Stimulated activated naive B cell treated with anti-CD40 and anti-IgM and Interleukin-4, amounts not matched to agents 10 μg/mL and 1 μg/mL and 100 μg/mL, for 72 hours (primary cell): ENCODE measurements around the gene EOLA1.
"Not testable (repeated sequence)": the region's sequence is repeated elsewhere in the genome, so short reads cannot be mapped to it uniquely, and the experiment has no call there.

ENCODE experiments used
- ATAC-seq, 2 donors: fragments of 150-1000 bp; cut with Tn5 transposase; replicated peaks; 2 replicates each; pipeline ENCODE4 v1.10.0; 2021; ENCODE audit warnings: moderate library complexity in 1 of 2
- DNase-seq: peaks from one replicate; pipeline ENCODE4 v3.0.0; 2021
- H3K27ac Mint-ChIP-seq: one replicate; pipeline ENCODE4 v1.8.0; 2022; ENCODE audit warnings: mild to moderate bottlenecking, mixed read lengths
- H3K27me3 Mint-ChIP-seq, 2 donors: one replicate each; pipeline ENCODE4 v1.8.0; 2022; ENCODE audit warnings: mixed read lengths in 2 of 2
- H3K36me3 Mint-ChIP-seq, 2 donors: one replicate each; pipeline ENCODE4 v1.8.0; 2022; ENCODE audit warnings: mixed read lengths in 2 of 2, mild to moderate bottlenecking in 1 of 2
- H3K4me1 Mint-ChIP-seq, 2 donors: one replicate each; pipeline ENCODE4 v1.8.0; 2022; ENCODE audit warnings: mixed read lengths in 2 of 2, mild to moderate bottlenecking in 1 of 2
- H3K4me3 Mint-ChIP-seq, 2 donors: one replicate each; pipeline ENCODE4 v1.8.0; 2022; ENCODE audit warnings: mild to moderate bottlenecking in 2 of 2, mixed read lengths in 2 of 2, moderate library complexity in 1 of 2
- H3K9me3 Mint-ChIP-seq, 2 donors: one replicate each; pipeline ENCODE4 v1.8.0; 2022; ENCODE audit warnings: mixed read lengths in 2 of 2, mild to moderate bottlenecking in 1 of 2

Gene EOLA1

DNA sequence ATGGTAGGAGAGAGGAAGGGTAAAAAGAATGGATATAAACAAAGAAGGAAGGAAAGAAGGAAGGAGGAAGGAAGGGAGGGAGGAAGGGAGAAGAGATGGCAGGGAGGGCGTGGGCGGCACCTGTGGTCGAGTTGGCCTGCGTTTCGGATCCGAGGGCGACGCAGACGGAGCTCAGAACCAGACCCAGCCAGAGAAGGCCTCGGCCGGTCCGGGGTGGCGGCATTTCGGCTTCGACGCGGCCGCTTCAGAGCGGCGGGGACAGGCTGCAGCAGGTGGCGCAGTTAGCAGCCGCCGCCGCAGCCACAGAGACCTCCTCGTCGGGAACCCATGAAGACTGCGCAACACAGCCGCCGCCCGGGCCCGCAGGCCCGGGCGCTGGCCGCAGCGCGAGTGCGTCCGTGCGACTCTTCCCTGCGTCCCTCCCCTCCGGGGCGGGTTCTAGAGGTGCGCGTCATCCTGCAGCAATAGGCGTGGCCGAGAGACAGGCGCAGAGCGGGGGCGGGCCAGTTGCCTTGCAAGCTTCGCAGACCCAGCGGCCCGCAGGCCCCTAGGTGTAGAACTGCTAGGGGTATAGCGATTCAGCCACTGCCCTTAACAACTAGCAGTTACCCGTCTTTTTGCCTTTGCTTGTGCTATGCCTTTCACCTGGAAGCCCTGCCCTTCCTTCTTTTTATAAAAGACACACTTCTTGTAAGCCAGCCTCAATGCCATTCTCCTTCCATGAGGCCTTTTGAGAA lies 35.7 kb upstream of the EOLA1 start, which contains the start of gene IDS:
IDS (minus strand) TSS at position 392 of the 737 bp plus-strand sequence; CDS start at position 223, 169 bp downstream.
- Mint-ChIP-seq H3K27me3 (peaks cover 2 to 11% of the 10 kb centered on the region in 2 donors), H3K4me3 (peak within 1 kb of the TSS; percentile 86 to 87), H3K4me1 (peaks cover 11 to 20% of the 10 kb centered on the region in 2 donors), H3K9me3 (no peaks in the 10 kb centered on the region), H3K36me3 (peaks cover 5 to 17% of the 10 kb centered on the region in 2 donors), H3K27ac (peak within 1 kb of the TSS; percentile 93)
- ATAC-seq (peak; percentile 72 to 86), DNase-seq (peak; percentile 85)

GRCh38 chrX:149505671-149506070 lies 35.1 kb upstream of the EOLA1 start:
- ATAC-seq (no peak), DNase-seq (no peak)
- Mint-ChIP-seq H3K27ac (peak overlapping the region; percentile 93), H3K27me3 (peaks cover 6 to 15% of the 10 kb centered on the region in 2 donors), H3K9me3 (no peaks in the 10 kb centered on the region), H3K4me3 (peak overlapping the region; percentile 86 to 87), H3K4me1 (peaks cover 8 to 20% of the 10 kb centered on the region in 2 donors), H3K36me3 (peaks cover 5 to 12% of the 10 kb centered on the region in 2 donors)

- H3K4me1 Mint-ChIP-seq, result peaks cover 8 to 18% of the 10 kb centered on the region in 2 donors
- no peak overlapping the region for H3K4me3 Mint-ChIP-seq
- no peak overlapping the region for H3K27ac Mint-ChIP-seq
- DNase-seq (no peak), ATAC-seq (no peak)
- H3K36me3 Mint-ChIP-seq, result peaks cover 5 to 9% of the 10 kb centered on the region in 2 donors
- peaks cover 6 to 15% of the 10 kb centered on the region in 2 donors for H3K27me3 Mint-ChIP-seq
- H3K9me3 Mint-ChIP-seq, result no peaks in the 10 kb centered on the region
Measured at GRCh38 chrX:149506349-149506748, 34.5 kb upstream of the EOLA1 start.

GRCh38 chrX:149508467-149508866 lies 32.3 kb upstream of the EOLA1 start:
- DNase-seq (no peak), ATAC-seq (no peak)
- H3K27me3 Mint-ChIP-seq, result peaks cover 6 to 15% of the 10 kb centered on the region in 2 donors
- H3K9me3 Mint-ChIP-seq, result no peaks in the 10 kb centered on the region
- H3K36me3 Mint-ChIP-seq, result peaks cover 2 to 6% of the 10 kb centered on the region in 2 donors
- H3K4me1 Mint-ChIP-seq, result peaks cover 7 to 27% of the 10 kb centered on the region in 2 donors
- no peak overlapping the region for H3K27ac Mint-ChIP-seq
- no peak overlapping the region for H3K4me3 Mint-ChIP-seq

- H3K4me3 Mint-ChIP-seq, result no peak overlapping the region
- no peaks in the 10 kb centered on the region for H3K36me3 Mint-ChIP-seq
- H3K9me3 Mint-ChIP-seq, result no peaks in the 10 kb centered on the region
- H3K27me3 Mint-ChIP-seq, result peaks cover 6 to 15% of the 10 kb centered on the region in 2 donors
- DNase-seq (no peak), ATAC-seq (no peak)
- H3K4me1 Mint-ChIP-seq, result peaks cover 2 to 21% of the 10 kb centered on the region in 2 donors
- no peak overlapping the region for H3K27ac Mint-ChIP-seq
Measured at GRCh38 chrX:149510386-149510785, 30.4 kb upstream of the EOLA1 start.

DNA sequence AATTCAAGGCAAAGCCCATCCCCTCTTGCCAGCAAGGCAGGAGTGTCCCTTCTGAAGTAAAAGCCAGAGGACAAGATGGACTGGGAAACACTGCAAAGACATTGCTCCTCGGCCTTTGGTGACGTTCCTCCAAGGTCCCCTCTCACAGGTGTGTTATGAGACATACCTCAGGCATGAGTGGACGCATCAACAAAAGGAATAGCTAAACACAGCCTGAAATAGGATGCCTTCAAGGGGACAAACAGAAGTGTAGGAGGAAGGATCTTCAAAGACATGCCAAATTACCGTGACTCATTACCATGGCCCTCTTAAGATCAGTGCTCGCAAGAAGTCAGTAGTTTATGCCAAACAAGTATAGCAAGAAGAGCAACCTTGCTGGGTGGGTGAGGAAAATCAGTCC lies 29.7 kb upstream of the EOLA1 start:
- H3K4me1 Mint-ChIP-seq, result peaks cover 7 to 22% of the 10 kb centered on the region in 2 donors
- H3K36me3 Mint-ChIP-seq, result peaks cover 0 to 3% of the 10 kb centered on the region in 2 donors
- DNase-seq (no peak), ATAC-seq (no peak)
- no peak overlapping the region for H3K27ac Mint-ChIP-seq
- no peak overlapping the region for H3K4me3 Mint-ChIP-seq
- peaks cover 6 to 20% of the 10 kb centered on the region in 2 donors for H3K27me3 Mint-ChIP-seq
- no peaks in the 10 kb centered on the region for H3K9me3 Mint-ChIP-seq

- Mint-ChIP-seq H3K9me3 (no peaks in the 10 kb centered on the region), H3K27me3 (peaks cover 11 to 21% of the 10 kb centered on the region in 2 donors), H3K27ac (no peak overlapping the region), H3K36me3 (peaks cover 0 to 3% of the 10 kb centered on the region in 2 donors), H3K4me3 (no peak overlapping the region), H3K4me1 (peaks cover 11 to 30% of the 10 kb centered on the region in 2 donors)
- DNase-seq (peak; percentile 18), ATAC-seq (peak; percentile 76 to 79)
Measured at GRCh38 chrX:149512225-149512885, 28.5 kb upstream of the EOLA1 start.

- no peaks in the 10 kb centered on the region for H3K9me3 Mint-ChIP-seq
- H3K27me3 Mint-ChIP-seq, result peaks cover 16 to 23% of the 10 kb centered on the region in 2 donors
- H3K4me3 Mint-ChIP-seq, result no peak overlapping the region
- DNase-seq (no peak), ATAC-seq (no peak)
- peaks cover 11 to 30% of the 10 kb centered on the region in 2 donors for H3K4me1 Mint-ChIP-seq
- peaks cover 0 to 3% of the 10 kb centered on the region in 2 donors for H3K36me3 Mint-ChIP-seq
- no peak overlapping the region for H3K27ac Mint-ChIP-seq
Measured at GRCh38 chrX:149513825-149514428, 26.9 kb upstream of the EOLA1 start.

- Mint-ChIP-seq H3K36me3 (peaks cover 0 to 3% of the 10 kb centered on the region in 2 donors), H3K27ac (no peak overlapping the region)
Measured at GRCh38 chrX:149515954-149516602, 24.7 kb upstream of the EOLA1 start.

GRCh38 chrX:149516604-149517003 lies 24.2 kb upstream of the EOLA1 start:
- H3K27me3 Mint-ChIP-seq, result peaks cover 18 to 32% of the 10 kb centered on the region in 2 donors
- no peak overlapping the region for H3K27ac Mint-ChIP-seq
- peaks cover 0 to 3% of the 10 kb centered on the region in 2 donors for H3K36me3 Mint-ChIP-seq
- no peaks in the 10 kb centered on the region for H3K9me3 Mint-ChIP-seq
- ATAC-seq (no peak), DNase-seq (no peak)
- H3K4me1 Mint-ChIP-seq, result peaks cover 11 to 25% of the 10 kb centered on the region in 2 donors
- no peak overlapping the region for H3K4me3 Mint-ChIP-seq

More at GRCh38 chrX:149515954-149516602, 24.7 kb upstream of the EOLA1 start:
- Mint-ChIP-seq H3K4me3 (peak overlapping the region in 1 of 2 donors; percentile 56), H3K9me3 (no peaks in the 10 kb centered on the region), H3K27me3 (peaks cover 18 to 28% of the 10 kb centered on the region in 2 donors), H3K4me1 (peaks cover 11 to 25% of the 10 kb centered on the region in 2 donors)
- ATAC-seq (peak; percentile 23 to 54), DNase-seq (no peak)

DNA sequence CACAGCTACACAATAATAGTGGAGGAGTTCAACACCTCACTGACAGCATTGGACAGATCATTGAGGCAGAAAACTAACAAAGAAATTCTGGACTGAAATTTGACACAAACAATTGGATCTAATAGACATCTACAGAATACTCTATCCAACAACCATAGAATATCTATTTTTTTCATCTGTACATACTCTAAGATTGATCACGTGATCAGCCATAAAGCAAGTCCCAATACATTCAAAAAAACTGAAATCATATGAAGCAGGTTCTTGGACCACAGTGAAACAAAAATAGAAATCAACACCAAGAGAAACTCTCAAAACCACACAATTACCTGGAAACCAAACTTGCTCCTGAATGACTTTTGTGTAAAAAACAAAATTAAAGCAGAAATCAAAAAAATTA lies 23.5 kb upstream of the EOLA1 start:
- peaks cover 18 to 36% of the 10 kb centered on the region in 2 donors for H3K27me3 Mint-ChIP-seq
- ATAC-seq, result no peak
- no peak overlapping the region for H3K4me3 Mint-ChIP-seq
- peaks cover 11 to 23% of the 10 kb centered on the region in 2 donors for H3K4me1 Mint-ChIP-seq
- no peak overlapping the region for H3K27ac Mint-ChIP-seq
- DNase-seq, result no peak
- peaks cover 0 to 3% of the 10 kb centered on the region in 2 donors for H3K36me3 Mint-ChIP-seq
- no peaks in the 10 kb centered on the region for H3K9me3 Mint-ChIP-seq

DNA sequence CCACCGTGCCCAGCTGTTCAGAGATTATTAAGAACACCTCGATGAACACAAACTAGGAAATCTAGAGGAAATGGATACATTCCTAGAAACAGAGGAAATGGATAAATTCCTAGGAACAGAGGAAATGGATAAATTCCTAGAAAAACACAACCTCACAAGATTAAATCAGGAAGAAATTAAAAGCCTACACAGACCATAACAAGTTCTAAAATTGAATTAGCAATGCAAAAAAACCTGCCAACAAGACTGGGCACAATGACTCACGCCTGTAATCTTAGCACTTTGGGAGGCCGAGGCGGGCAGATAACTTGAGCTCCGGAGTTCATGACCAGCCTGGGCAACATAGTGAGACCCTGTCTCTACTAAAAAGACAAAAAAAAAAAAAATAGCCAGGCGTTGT lies 22.6 kb upstream of the EOLA1 start:
- Mint-ChIP-seq H3K36me3 (peaks cover 0 to 3% of the 10 kb centered on the region in 2 donors), H3K4me3 (no peak overlapping the region), H3K27me3 (peaks cover 18 to 37% of the 10 kb centered on the region in 2 donors), H3K27ac (no peak overlapping the region), H3K4me1 (peaks cover 9 to 17% of the 10 kb centered on the region in 2 donors), H3K9me3 (no peaks in the 10 kb centered on the region)
- ATAC-seq, result no peak
- DNase-seq, result no peak

- peaks cover 18 to 35% of the 10 kb centered on the region in 2 donors for H3K27me3 Mint-ChIP-seq
- not testable (repeated sequence) for H3K36me3 Mint-ChIP-seq, H3K27ac Mint-ChIP-seq, ATAC-seq, DNase-seq, H3K4me3 Mint-ChIP-seq, H3K9me3 Mint-ChIP-seq
- peaks cover 7 to 22% of the 10 kb centered on the region in 2 donors for H3K4me1 Mint-ChIP-seq
Measured at GRCh38 chrX:149520636-149521277, 20.1 kb upstream of the EOLA1 start.
